ENCODE data around the gene UAP1L1. TPM values are rescaled to one million over a fixed set of nuclear protein-coding genes. Genes with fewer than 3 reads are reported as not detected.
A peak's percentile ranks its signal among the peaks of the same experiment; 100 is the strongest.

Gene UAP1L1
- 1 to 10 TPM; 2.9 to 9.1 (median 4.8) TPM for total RNA-seq
- polyA plus RNA-seq, result 1 to 10 TPM; 4.2 to 9.6 (median 6.0) TPM

DNA sequence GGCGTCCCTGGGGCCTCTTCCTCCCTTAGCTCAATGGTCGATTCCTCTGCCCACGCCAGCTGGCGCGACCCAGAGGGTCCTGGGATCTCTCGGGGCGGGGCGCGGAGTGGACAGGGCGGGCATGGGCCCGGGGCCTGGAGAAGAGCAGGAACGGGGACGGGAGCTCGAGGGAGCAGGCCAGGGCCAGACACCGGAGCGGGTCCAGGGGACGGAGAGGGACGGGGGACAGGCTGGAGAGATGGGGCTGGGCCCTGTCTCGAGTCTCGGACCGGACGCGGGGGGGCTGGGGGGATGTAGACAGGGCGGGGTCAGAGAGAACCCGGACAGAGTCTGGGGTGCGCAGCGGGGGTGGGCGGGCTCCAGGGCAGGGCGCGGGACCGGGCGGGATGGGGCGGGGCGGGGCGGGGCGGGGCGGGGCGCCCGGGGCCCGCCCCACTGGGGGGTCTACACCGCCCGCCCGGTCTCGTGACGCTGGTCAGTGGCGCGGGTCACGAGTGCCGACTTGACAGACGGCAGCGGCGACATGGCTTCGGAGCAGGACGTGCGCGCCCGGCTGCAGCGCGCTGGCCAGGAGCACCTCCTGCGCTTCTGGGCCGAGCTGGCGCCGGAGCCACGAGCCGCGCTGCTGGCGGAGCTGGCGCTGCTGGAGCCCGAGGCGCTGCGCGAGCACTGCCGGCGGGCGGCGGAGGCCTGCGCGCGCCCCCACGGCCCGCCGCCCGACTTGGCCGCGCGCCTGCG lies at the start of gene UAP1L1:
Gene UAP1L1 (plus strand): TSS at position 508 of the 738 bp plus-strand sequence. CDS start 16 bp downstream, at position 524.
- Histone ChIP-seq H3K27me3 (peaks cover 20 to 64% (median 33%) of the 10 kb centered on the region in 3 donors), H3K4me1 (peaks cover 0 to 29% (median 26%) of the 10 kb centered on the region in 4 donors), H3K9me3 (no peaks in the 10 kb centered on the region), H3K4me3 (peak within 1 kb of the TSS; percentile 45 to 64 (median 58)), H3K36me3 (peaks cover 0 to 32% (median 0%) of the 10 kb centered on the region in 4 donors), H3K27ac (peak within 1 kb of the TSS; percentile 35 to 67 (median 38))
- TF ChIP-seq POLR2AphosphoS5 (IDR thresholded peaks at IDR 0.05), result peak in 3 of 4 donors; percentile 67 to 72 (median 70)
- TF ChIP-seq, protein P1, sequence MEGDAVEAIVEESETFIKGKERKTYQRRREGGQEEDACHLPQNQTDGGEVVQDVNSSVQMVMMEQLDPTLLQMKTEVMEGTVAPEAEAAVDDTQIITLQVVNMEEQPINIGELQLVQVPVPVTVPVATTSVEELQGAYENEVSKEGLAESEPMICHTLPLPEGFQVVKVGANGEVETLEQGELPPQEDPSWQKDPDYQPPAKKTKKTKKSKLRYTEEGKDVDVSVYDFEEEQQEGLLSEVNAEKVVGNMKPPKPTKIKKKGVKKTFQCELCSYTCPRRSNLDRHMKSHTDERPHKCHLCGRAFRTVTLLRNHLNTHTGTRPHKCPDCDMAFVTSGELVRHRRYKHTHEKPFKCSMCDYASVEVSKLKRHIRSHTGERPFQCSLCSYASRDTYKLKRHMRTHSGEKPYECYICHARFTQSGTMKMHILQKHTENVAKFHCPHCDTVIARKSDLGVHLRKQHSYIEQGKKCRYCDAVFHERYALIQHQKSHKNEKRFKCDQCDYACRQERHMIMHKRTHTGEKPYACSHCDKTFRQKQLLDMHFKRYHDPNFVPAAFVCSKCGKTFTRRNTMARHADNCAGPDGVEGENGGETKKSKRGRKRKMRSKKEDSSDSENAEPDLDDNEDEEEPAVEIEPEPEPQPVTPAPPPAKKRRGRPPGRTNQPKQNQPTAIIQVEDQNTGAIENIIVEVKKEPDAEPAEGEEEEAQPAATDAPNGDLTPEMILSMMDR (IDR thresholded peaks at IDR 0.05), result no peak
- WGBS, 2 donors, result 1 to 2% methylated on average over 86 to 87 of the region's 87 CpGs
- DNase-seq, result peak; percentile 91
- intact Hi-C loops (cut with DNase I), result no loop called here

DNA sequence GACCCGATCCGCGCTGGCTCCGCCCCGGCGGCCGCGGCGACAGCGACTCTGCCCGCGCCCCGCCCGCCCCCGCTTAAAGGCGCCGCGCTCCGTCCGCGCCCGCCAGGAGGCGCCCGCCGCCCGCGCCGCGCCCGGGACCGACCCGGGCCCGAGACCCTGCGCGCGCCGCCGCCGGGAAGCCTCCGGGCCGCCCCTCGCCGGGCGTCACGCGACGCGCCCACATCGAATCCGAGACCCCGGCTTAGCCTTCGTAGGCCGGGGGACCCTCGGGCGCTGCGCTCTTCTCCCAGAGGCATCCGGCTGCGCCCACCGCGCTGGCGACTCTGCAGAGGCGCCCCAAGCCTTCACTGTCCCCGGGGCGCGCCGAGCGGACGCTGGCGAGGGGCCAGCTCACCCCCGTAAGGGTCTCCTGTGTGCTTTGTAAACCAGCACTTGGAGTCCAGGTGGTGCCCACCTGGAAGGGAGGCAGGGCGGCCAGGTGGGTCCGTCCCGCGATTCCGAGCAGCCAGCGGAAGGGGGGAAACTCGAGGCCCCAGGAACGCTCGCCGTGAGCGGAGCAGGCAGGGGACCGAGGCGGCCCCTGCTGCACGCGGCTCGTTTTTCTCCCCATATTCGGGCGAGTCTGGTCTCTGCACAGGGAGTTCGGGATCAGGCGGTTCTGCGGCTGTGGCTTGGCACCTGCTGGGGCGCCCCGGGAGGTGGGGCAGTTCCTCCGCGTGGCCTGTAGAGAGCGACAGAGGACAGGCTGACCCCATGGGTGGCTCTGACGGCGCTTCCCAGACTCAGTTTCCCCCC lies 48.9 kb upstream of the UAP1L1 start:
- no peaks in the 10 kb centered on the region for H3K9me3 ChIP-seq
- H3K36me3 ChIP-seq, result no peaks in the 10 kb centered on the region
- WGBS, 2 donors, result 0% methylated on average over 98 of the region's 98 CpGs
- H3K27me3 ChIP-seq, result no peaks in the 10 kb centered on the region
- H3K4me3 ChIP-seq, result peak overlapping the region; percentile 44 to 67 (median 61)
- intact Hi-C loops (cut with DNase I), result loop anchor here (2.0 to 5.0 kb wide), 2 partner anchors 39 to 84 kb away; partner anchors contain the start of genes C8G and FBXW5
- peaks cover 0 to 36% (median 35%) of the 10 kb centered on the region in 4 donors for H3K4me1 ChIP-seq
- H3K27ac ChIP-seq, result peak overlapping the region; percentile 61 to 73 (median 62)
- DNase-seq, result no peak
- TF ChIP-seq, protein P1 (IDR thresholded peaks at IDR 0.05), result no peak
- no peak for TF ChIP-seq POLR2A (IDR thresholded peaks at IDR 0.05)
- no peak for TF ChIP-seq POLR2AphosphoS5 (IDR thresholded peaks at IDR 0.05)
- TF ChIP-seq EP300 (IDR thresholded peaks at IDR 0.05), result no peak

- 17 to 25% methylated on average over 19 of the region's 19 CpGs for WGBS, 2 donors
- TF ChIP-seq POLR2AphosphoS5 (IDR thresholded peaks at IDR 0.05), result no peak
- no peak for TF ChIP-seq POLR2A (IDR thresholded peaks at IDR 0.05)
- TF ChIP-seq EP300 (IDR thresholded peaks at IDR 0.05), result no peak
- TF ChIP-seq, protein P1 (IDR thresholded peaks at IDR 0.05), result peak; percentile 68 to 93 (median 86)
- Histone ChIP-seq H3K9me3 (no peaks in the 10 kb centered on the region), H3K27ac (peak overlapping the region in 2 of 4 donors; percentile 3 to 61), H3K4me3 (peak overlapping the region in 3 of 4 donors; percentile 59 to 67 (median 63)), H3K4me1 (peaks cover 0 to 36% (median 35%) of the 10 kb centered on the region in 4 donors), H3K36me3 (no peaks in the 10 kb centered on the region), H3K27me3 (peaks cover 0 to under 1% (median 0%) of the 10 kb centered on the region in 3 donors)
- DNase-seq, result peak; percentile 84
- intact Hi-C loops (cut with DNase I), result loop anchor here (2.0 to 5.0 kb wide), 2 partner anchors 38 to 84 kb away; partner anchors contain the start of genes C8G and FBXW5
These were observed 48.0 kb upstream of the UAP1L1 start for GRCh38 chr9:137029058-137029936.

- no peaks in the 10 kb centered on the region for H3K36me3 ChIP-seq
- no peaks in the 10 kb centered on the region for H3K9me3 ChIP-seq
- TF ChIP-seq POLR2A (IDR thresholded peaks at IDR 0.05) (no peak), EP300 (IDR thresholded peaks at IDR 0.05) (no peak), POLR2AphosphoS5 (IDR thresholded peaks at IDR 0.05) (no peak)
- TF ChIP-seq, protein P1 (IDR thresholded peaks at IDR 0.05), result no peak
- H3K4me3 ChIP-seq, result no peak overlapping the region
- H3K27me3 ChIP-seq, result peaks cover 0 to 8% (median 0%) of the 10 kb centered on the region in 3 donors
- no peak for DNase-seq
- 54 to 57% methylated on average over 15 of the region's 15 CpGs for WGBS, 2 donors
- H3K4me1 ChIP-seq, result peaks cover 0 to 41% (median 38%) of the 10 kb centered on the region in 4 donors
- no peak overlapping the region for H3K27ac ChIP-seq
- intact Hi-C loops (cut with DNase I), result loop anchor here (10.0 kb wide), 1 partner anchor 185 kb away; the partner anchor contains the start of genes AJM1 and PHPT1
These were observed 47.3 kb upstream of the UAP1L1 start for GRCh38 chr9:137030006-137030405.
